Skeletal muscle tissue (tissue), 4 donors: ENCODE measurements around the gene DHDH. TPM values are rescaled to one million over a fixed set of nuclear protein-coding genes. Genes with fewer than 3 reads are reported as not detected.
A peak's percentile ranks its signal among the peaks of the same experiment; 100 is the strongest.

Experiments used
- H3K27ac ChIP-seq: one replicate; pipeline ENCODE4 v1.7.0; 2013; ENCODE audit warnings: mild to moderate bottlenecking, low read depth, low read length, inconsistent platforms
- H3K27me3 ChIP-seq, 3 donors: one replicate each; pipeline ENCODE4 v1.7.0; 2013; ENCODE audit warnings: low read length in 3 of 3; ENCODE audit not compliant: control insufficient read depth in 3 of 3, insufficient read depth in 3 of 3
- H3K36me3 ChIP-seq, 3 donors: one replicate each; pipeline ENCODE4 v1.7.0; 2013; ENCODE audit warnings: low read length in 3 of 3; ENCODE audit not compliant: control insufficient read depth in 3 of 3, insufficient read depth in 3 of 3
- H3K4me1 ChIP-seq, 3 donors: one replicate each; pipeline ENCODE4 v1.7.0; 2013; ENCODE audit warnings: low read length in 3 of 3, mild to moderate bottlenecking in 3 of 3; ENCODE audit not compliant: control insufficient read depth in 3 of 3, insufficient read depth in 3 of 3
- H3K4me3 ChIP-seq, 3 donors: one replicate each; pipeline ENCODE4 v1.7.0; 2013; ENCODE audit warnings: low read length in 3 of 3
- H3K9ac ChIP-seq, 3 donors: one replicate each; pipeline ENCODE4 v1.7.0; 2013; ENCODE audit warnings: low read length in 3 of 3, mild to moderate bottlenecking in 3 of 3, moderate library complexity in 2 of 3, low read depth in 1 of 3
- H3K9me3 ChIP-seq, 3 donors: one replicate each; pipeline ENCODE4 v1.7.0; 2013; ENCODE audit warnings: low read length in 3 of 3; ENCODE audit not compliant: control insufficient read depth in 3 of 3
- total RNA-seq: library from RNA; depleted of rRNA; stranded (reverse); fragments of >200 nt; gene quantifications from one replicate; pipeline ENCODE4 v1.2.3, GENCODE V29; 2014
- donor health status: Osteomylitis.

Gene DHDH
- total RNA-seq, 1 donor from 2014 or later = not detected

DNA sequence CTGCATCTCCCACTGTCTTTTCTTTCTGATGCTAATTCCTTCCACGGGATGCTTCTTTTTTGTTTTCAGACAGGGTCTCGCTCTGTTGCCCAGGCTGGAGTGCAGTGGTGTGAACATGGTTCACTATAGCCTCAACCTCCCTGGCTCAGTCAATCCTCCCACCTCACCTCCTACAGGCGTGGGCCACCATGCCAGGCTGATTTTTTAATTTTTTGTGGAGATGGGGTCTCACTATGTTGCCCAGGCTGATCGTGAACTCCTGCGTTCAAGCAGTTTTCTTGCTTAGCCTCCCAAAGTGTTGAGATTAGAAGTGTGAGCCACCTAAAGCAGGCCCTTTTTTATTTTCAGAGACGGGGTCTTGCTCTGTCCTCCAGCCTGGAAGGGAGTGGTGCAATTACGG, 54.8 kb downstream of the DHDH start:
- H3K27ac ChIP-seq = peak overlapping the region; percentile 98

DNA sequence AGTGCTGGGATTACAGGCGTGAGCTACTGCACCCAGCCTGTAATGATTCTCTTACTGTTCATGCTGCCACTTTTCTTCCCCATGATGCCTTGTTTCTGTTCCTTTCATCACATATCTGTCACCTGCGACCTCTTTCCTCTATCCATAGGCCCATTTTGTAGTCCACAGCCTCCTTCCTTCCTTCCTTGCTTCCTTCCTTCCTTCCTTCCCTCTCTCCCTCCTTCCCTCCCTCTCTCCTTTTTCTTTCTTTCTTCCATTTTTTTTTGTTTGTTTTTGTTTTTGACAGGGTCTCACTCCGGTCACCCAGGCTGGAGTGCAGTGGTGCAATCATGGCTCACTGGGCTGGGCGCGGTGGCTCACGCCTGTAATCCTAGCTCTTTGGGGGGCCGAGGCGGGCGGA, 55.4 kb downstream of the DHDH start:
- Histone ChIP-seq H3K9me3 (no peaks in the 10 kb centered on the region), H3K4me1 (peaks cover 52 to 74% (median 66%) of the 10 kb centered on the region in 3 donors), H3K9ac (peak overlapping the region in 1 of 3 donors; percentile 87), H3K36me3 (peaks cover 35 to 49% (median 41%) of the 10 kb centered on the region in 3 donors), H3K27ac (peak overlapping the region; percentile 98), H3K4me3 (no peak overlapping the region), H3K27me3 (no peaks in the 10 kb centered on the region)

More for the DNA sequence above, 54.8 kb downstream of the DHDH start:
- Histone ChIP-seq H3K4me3 (no peak overlapping the region), H3K27me3 (no peaks in the 10 kb centered on the region), H3K36me3 (peaks cover 40 to 49% (median 46%) of the 10 kb centered on the region in 3 donors), H3K4me1 (peaks cover 52 to 74% (median 65%) of the 10 kb centered on the region in 3 donors), H3K9ac (peak overlapping the region in 1 of 3 donors; percentile 87), H3K9me3 (no peaks in the 10 kb centered on the region)

DNA sequence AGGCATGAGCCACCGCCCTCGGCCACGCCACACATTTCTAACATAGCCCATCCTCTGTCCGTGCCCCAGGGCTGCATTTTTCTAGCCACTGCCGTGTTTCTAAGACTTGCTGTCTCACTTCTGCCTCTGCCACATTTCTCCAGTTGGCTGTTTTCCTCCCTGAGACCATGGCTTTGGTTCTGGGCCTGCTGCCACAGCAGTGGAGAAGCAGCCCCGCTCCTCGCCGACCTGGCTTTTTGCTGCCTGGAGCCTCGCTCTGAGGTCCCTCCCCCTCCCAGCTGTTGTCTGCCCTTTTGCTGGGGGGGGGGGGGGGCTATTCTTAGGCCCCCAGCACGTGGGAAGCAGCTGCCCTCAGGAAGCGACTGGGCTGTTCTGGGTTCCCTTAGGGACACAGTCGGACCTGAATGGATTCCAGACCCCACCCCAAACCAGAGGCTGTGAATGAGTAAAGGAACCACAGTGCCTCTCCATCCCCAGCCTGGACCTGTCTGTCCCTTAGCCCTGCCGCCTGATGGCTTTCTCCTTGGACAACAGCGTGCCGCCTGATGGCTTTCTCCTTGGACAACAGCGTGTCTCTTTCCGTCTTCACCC, 56.3 kb downstream of the DHDH start:
- Histone ChIP-seq H3K9ac (peak overlapping the region; percentile 99 to 100 (median 100)), H3K4me3 (peak overlapping the region; percentile 66 to 99 (median 98))

GRCh38 chr19:48990400-48990799, 56.9 kb downstream of the DHDH start:
- Histone ChIP-seq H3K27me3 (no peaks in the 10 kb centered on the region), H3K9me3 (no peaks in the 10 kb centered on the region), H3K27ac (peak overlapping the region; percentile 98), H3K4me1 (peaks cover 64 to 81% (median 75%) of the 10 kb centered on the region in 3 donors), H3K9ac (peak overlapping the region; percentile 99 to 100 (median 100)), H3K36me3 (peaks cover 25 to 41% (median 31%) of the 10 kb centered on the region in 3 donors), H3K4me3 (peak overlapping the region; percentile 66 to 99 (median 98))

More for the DNA sequence above, 56.3 kb downstream of the DHDH start:
- Histone ChIP-seq H3K27ac (peak overlapping the region; percentile 98), H3K4me1 (peaks cover 60 to 81% (median 75%) of the 10 kb centered on the region in 3 donors), H3K27me3 (no peaks in the 10 kb centered on the region), H3K9me3 (no peaks in the 10 kb centered on the region), H3K36me3 (peaks cover 31 to 47% (median 37%) of the 10 kb centered on the region in 3 donors)

DNA sequence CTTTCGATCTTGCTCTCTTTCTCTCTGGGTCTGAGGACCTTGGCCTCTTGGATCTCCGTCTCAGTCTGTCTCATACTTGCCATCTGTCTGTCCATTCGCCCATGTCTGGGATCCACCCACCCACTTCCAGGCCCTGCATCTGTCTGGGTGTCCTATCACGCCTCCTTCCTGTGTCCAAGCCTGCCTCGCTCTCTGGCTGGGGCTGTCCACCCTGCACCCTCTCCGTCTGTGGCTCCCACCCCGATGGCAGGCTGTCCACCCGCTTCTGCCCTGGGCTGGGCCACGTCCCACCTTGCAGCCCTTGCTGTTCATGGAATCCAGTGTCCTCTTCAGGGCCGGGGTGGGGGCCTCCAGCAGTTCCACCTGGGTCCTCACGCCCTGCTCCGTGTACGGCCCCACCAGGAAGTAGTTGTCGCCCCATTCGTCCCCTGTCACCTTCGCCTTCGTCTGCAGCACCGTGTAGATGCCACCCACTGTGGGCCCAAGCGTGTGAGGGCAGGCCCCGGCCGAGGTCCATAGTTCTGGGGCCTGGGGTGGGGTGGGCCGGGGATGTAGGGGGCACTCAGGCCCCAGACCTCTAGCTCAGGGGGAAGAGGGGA, 57.6 kb downstream of the DHDH start:
- peak overlapping the region; percentile 63 to 99 (median 98) for H3K4me3 ChIP-seq
- H3K27me3 ChIP-seq = no peaks in the 10 kb centered on the region
- no peaks in the 10 kb centered on the region for H3K9me3 ChIP-seq
- H3K9ac ChIP-seq = peak overlapping the region; percentile 99 to 100 (median 100)
- H3K27ac ChIP-seq = peak overlapping the region; percentile 98
- H3K36me3 ChIP-seq = peaks cover 18 to 34% (median 24%) of the 10 kb centered on the region in 3 donors
- H3K4me1 ChIP-seq = peaks cover 61 to 74% (median 67%) of the 10 kb centered on the region in 3 donors

DNA sequence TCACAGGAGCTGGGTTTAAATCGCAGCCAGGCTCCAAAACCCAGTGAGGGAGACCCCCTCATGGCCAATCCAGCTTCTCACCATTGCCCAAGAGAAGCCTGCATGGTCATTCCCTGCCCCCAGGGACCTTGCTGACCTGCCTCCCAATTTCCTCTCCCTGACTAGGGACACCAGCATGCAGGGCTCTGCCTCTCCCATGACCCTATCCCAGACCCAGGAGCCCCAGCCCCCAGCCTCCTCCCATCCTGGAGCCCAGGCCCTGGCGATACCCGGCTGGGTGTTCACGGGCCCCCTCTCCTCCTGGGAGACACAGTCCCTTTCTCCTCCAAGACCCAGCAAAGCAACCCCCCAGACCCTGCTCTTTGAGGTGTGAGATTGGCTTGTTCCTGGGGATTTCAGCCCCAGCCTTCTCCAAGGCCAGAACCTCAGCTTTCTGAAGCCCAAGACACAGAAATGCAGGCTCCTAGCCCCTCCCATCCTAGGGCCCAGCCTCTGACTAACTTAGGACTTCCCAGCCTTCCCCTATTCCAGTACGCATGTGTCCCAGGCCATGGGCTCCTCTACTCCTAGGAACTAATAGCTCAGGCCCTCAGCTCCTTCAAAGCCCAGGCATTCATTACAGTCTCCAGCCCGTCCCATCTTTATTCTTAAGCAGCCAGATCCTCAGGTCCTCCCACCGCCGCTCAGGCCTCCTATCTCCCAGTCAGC, 58.5 kb downstream of the DHDH start:
- peak overlapping the region; percentile 98 for H3K27ac ChIP-seq
- H3K9me3 ChIP-seq = no peaks in the 10 kb centered on the region
- peaks cover 55 to 67% (median 61%) of the 10 kb centered on the region in 3 donors for H3K4me1 ChIP-seq
- H3K9ac ChIP-seq = peak overlapping the region; percentile 99 to 100 (median 100)
- H3K36me3 ChIP-seq = peaks cover 12 to 32% (median 21%) of the 10 kb centered on the region in 3 donors
- H3K4me3 ChIP-seq = peak overlapping the region; percentile 97 to 99 (median 98)
- no peaks in the 10 kb centered on the region for H3K27me3 ChIP-seq

DNA sequence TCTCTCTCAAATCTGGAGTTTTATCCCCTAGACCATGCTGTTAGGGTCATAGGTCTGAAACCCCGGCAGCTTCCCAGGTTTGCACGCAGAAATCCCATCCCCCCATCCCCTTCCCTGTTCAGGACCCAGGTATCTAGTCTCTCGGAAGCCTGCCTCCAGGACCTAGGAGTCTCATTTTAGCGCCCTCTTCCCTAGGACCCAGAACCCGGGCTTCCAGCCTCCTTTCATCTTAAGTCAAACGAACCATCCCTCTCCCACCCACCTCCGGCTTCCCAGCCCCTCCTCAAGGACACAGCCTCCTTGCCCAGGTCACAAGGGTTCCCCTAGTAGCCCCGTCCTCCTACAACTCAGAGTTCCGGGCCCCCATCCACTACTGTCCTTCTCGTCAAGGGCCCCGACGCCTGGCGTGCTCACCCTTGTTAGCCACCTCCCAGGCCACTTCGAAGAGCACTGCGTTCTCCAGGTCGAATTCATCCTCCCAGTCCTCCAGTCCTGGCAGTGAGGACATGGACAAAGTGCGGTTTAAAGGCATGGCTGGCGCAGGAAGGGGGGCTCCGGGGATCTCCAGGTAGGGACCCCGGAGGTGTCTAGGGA, 59.2 kb downstream of the DHDH start:
- H3K9ac ChIP-seq = peak overlapping the region; percentile 99 to 100 (median 100)
- peaks cover 50 to 63% (median 54%) of the 10 kb centered on the region in 3 donors for H3K4me1 ChIP-seq
- peak overlapping the region; percentile 98 for H3K27ac ChIP-seq
- H3K4me3 ChIP-seq = peak overlapping the region; percentile 97 to 99 (median 98)
- H3K9me3 ChIP-seq = no peaks in the 10 kb centered on the region
- peaks cover 9 to 28% (median 17%) of the 10 kb centered on the region in 3 donors for H3K36me3 ChIP-seq
- H3K27me3 ChIP-seq = no peaks in the 10 kb centered on the region

DNA sequence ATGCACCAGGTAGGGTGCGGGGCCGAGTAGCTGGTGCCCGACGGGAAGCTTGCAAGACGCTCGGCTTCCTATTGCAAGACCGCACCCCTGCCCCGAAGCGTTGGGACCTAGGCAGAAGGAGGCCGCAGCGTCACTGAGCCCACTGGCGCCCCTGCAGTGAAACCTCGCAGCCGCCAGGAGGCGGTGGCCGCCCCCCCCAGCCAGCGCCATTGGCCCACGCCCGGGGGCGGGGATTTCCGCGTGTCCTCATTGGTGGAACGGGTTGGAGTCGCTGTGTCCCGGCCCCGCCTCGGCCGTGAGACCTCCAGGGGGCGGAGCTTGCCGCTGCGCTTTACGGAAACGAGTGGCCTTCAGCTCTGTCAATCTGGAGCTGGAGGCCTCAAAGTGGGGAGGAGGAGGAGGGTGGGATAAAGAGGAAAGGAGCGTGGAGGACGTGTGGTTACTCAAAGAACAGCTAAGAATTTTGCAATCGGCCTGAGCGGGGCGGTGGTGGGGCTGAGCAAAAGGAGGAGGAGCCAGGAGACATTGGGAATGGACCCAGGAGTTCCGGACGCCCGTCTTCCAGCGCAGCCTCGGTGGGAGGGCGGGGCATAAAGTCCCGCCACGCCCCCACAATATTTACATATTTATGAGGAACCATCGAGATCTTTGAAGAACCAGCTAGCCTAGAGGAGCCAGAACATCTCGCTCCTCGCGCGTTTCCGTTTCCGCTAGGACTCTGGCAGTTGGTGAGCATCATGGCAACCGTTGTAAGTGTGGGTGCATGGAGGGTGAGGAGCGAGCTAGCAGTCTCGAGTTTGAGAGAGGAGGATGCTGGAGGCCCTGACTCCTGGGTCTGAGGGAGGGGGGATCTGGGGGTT, 59.9 kb downstream of the DHDH start, which contains the start of the genes GYS1 and RUVBL2:
TSS of gene GYS1 (minus strand) at position 135 of the 860 bp plus-strand sequence. CDS start 197 bp downstream, outside the sequence.
TSS of gene RUVBL2 (plus strand) at position 713 of the 860 bp plus-strand sequence. CDS start at position 738, 25 bp downstream.
- H3K27me3 ChIP-seq = no peaks in the 10 kb centered on the region
- H3K9ac ChIP-seq = peak within 1 kb of the TSS; percentile 99 to 100 (median 100)
- peak within 1 kb of the TSS; percentile 98 for H3K27ac ChIP-seq
- no peaks in the 10 kb centered on the region for H3K9me3 ChIP-seq
- peak within 1 kb of the TSS; percentile 97 to 99 (median 98) for H3K4me3 ChIP-seq
- peaks cover 4 to 22% (median 15%) of the 10 kb centered on the region in 3 donors for H3K36me3 ChIP-seq
- H3K4me1 ChIP-seq = peaks cover 46 to 60% (median 53%) of the 10 kb centered on the region in 3 donors

DNA sequence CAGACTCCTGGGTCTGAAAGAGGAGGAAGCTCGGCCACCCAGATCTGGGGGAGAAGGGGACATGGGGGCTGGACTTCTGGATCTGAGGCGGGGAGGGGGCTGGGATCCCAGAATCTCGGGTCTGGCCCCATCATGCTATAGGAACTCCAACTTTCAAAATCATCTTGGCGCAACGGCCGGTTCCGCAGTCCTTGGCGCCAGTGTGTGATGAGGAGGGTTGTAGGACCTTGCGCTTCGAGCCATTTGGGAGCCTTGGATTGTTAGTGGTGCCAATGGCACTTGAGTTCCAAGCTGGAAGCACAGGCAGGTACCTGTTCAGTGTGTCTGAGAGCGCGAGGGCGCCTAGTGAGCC, 60.5 kb downstream of the DHDH start:
- H3K9me3 ChIP-seq = no peaks in the 10 kb centered on the region
- H3K4me1 ChIP-seq = peaks cover 41 to 54% (median 47%) of the 10 kb centered on the region in 3 donors
- peak overlapping the region; percentile 82 to 89 (median 84) for H3K9ac ChIP-seq
- H3K27me3 ChIP-seq = no peaks in the 10 kb centered on the region
- H3K4me3 ChIP-seq = peak overlapping the region; percentile 91 to 98 (median 97)
- H3K36me3 ChIP-seq = peaks cover 0 to 18% (median 9%) of the 10 kb centered on the region in 3 donors
- peak overlapping the region; percentile 98 for H3K27ac ChIP-seq
